B cell (primary cell): ENCODE results near the gene PRICKLE3. TPM values are rescaled to one million over a fixed set of nuclear protein-coding genes. Genes with fewer than 3 reads are reported as not detected.

Source experiments
- ATAC-seq: fragments of 200-7000 bp; cut with Tn5 transposase; one replicate; pipeline ENCODE4 v1.10.0; 2021; ENCODE audit warnings: low read depth, mild to moderate bottlenecking, moderate number of reproducible peaks, moderate library complexity
- CTCF ChIA-PET: fragments of 350-600 bp; sonication (Branson Sonifier 250); formaldehyde crosslinking; loops from one replicate; lab custom pipeline; 2021; ENCODE audit warnings: antibody characterized with exemption, inconsistent platforms; lab: Charles Lee
- POLR2A ChIA-PET: fragments of 350-600 bp; sonication (Branson Sonifier 250); formaldehyde crosslinking; loops from one replicate; lab custom pipeline; 2021; ENCODE audit warnings: antibody characterized with exemption; lab: Charles Lee
- DNase-seq: peaks from one replicate; pipeline ENCODE4 v3.0.0; 2013
- H2AFZ ChIP-seq: 2 replicates; pipeline ENCODE4 v1.6.1; 2012; ENCODE audit warnings: mild to moderate bottlenecking, low read depth, low read length; ENCODE audit not compliant: insufficient read depth, poor library complexity, severe bottlenecking
- H3K27ac ChIP-seq, 2 donors: 1 replicate in 1 of 2; 2 replicates in 1 of 2; pipeline ENCODE4 v1.5.1; 2012 to 2013; ENCODE audit warnings: low read length in 2 of 2, mild to moderate bottlenecking in 2 of 2, moderate library complexity in 1 of 2
- H3K27me3 ChIP-seq, 4 experiments: fragments of 200-600 bp in 1 of 4; sonication (generic) in 1 of 4; replicated peaks in 1 of 4; 1 replicate in 2 of 4; 2 replicates in 2 of 4; pipeline versions ENCODE4 v1.6.1 to v1.7.0; 2013 to 2016; ENCODE audit warnings: low read length in 3 of 4, mild to moderate bottlenecking in 2 of 4, mixed read lengths in 1 of 4, moderate library complexity in 1 of 4; ENCODE audit not compliant: insufficient read depth in 4 of 4, control insufficient read depth in 3 of 4; ENCODE audit errors: control extremely low read depth in 1 of 4
- H3K36me3 ChIP-seq, 2 experiments: replicated peaks in 1 of 2; 1 replicate in 1 of 2; 2 replicates in 1 of 2; pipeline versions ENCODE4 v1.6.1 to v1.7.1; 2013; ENCODE audit warnings: low read length in 1 of 2; ENCODE audit not compliant: insufficient read depth in 2 of 2, control insufficient read depth in 1 of 2; ENCODE audit errors: control extremely low read depth in 1 of 2, extremely low read depth in 1 of 2
- H3K4me1 ChIP-seq, 2 donors: fragments of 200-600 bp in 1 of 2; sonication (generic) in 1 of 2; 1 replicate in 1 of 2; 2 replicates in 1 of 2; pipeline versions ENCODE4 v1.5.1 to v1.6.1; 2013 to 2017; ENCODE audit warnings: low read length in 2 of 2; ENCODE audit not compliant: control insufficient read depth in 2 of 2, insufficient read depth in 2 of 2
- H3K4me2 ChIP-seq: replicated peaks from 2 replicates; pipeline ENCODE3; 2012; ENCODE audit warnings: mild to moderate bottlenecking, low read depth, low read length; ENCODE audit not compliant: poor library complexity, severe bottlenecking
- H3K4me3 ChIP-seq, 5 experiments: fragments of 200-600 bp in 1 of 5; sonication (generic) in 1 of 5; 1 replicate in 3 of 5; 2 replicates in 2 of 5; pipeline versions ENCODE4 v1.5.1 to v1.7.0; 2011 to 2016; ENCODE audit warnings: low read length in 4 of 5, mild to moderate bottlenecking in 4 of 5, low read depth in 2 of 5, control low read depth in 1 of 5, moderate library complexity in 1 of 5; ENCODE audit not compliant: insufficient read depth in 1 of 5; ENCODE audit errors: control extremely low read depth in 1 of 5, extremely low read depth in 1 of 5
- H3K79me2 ChIP-seq: fragments of 200-600 bp; sonication (generic); one replicate; pipeline ENCODE4 v1.6.0; 2016; ENCODE audit warnings: low read length; ENCODE audit not compliant: control insufficient read depth, insufficient read depth
- H3K9ac ChIP-seq: fragments of 200-600 bp; sonication (generic); 2 replicates; pipeline ENCODE4 v1.6.1; 2017; ENCODE audit warnings: mild to moderate bottlenecking, low read length, moderate library complexity
- H3K9me3 ChIP-seq, 3 donors: one replicate each; pipeline versions ENCODE4 v1.6.1 to v1.7.1; 2013; ENCODE audit warnings: low read length in 2 of 3; ENCODE audit not compliant: control insufficient read depth in 2 of 3, insufficient read depth in 1 of 3; ENCODE audit errors: control extremely low read depth in 1 of 3
- H4K20me1 ChIP-seq: 2 replicates; pipeline ENCODE4 v1.6.0; 2012; ENCODE audit warnings: mild to moderate bottlenecking, low read length; ENCODE audit not compliant: insufficient read depth, control insufficient read depth, poor library complexity, severe bottlenecking
- H3K27ac Mint-ChIP-seq: one replicate; pipeline ENCODE4 v1.8.0; 2021; ENCODE audit warnings: mixed read lengths
- H3K27me3 Mint-ChIP-seq: one replicate; pipeline ENCODE4 v1.8.0; 2021; ENCODE audit warnings: mixed read lengths
- H3K4me1 Mint-ChIP-seq: one replicate; pipeline ENCODE4 v1.8.0; 2021; ENCODE audit warnings: mixed read lengths
- H3K4me3 Mint-ChIP-seq: one replicate; pipeline ENCODE4 v1.8.0; 2021; ENCODE audit warnings: mixed read lengths
- H3K9me3 Mint-ChIP-seq: one replicate; pipeline ENCODE4 v1.8.0; 2022; ENCODE audit warnings: mixed read lengths; ENCODE audit not compliant: insufficient read depth
- EZH2 ChIP-seq: IDR thresholded peaks from 2 replicates; pipeline ENCODE4 v1.6.1; 2012; ENCODE audit warnings: borderline replicate concordance, low read depth, mild to moderate bottlenecking, moderate library complexity, low read length; ENCODE audit not compliant: insufficient read depth, poor library complexity, severe bottlenecking
- WGBS: methylation state at CpG from one replicate; pipeline ENCODE4 v1.1.5; 2013; ENCODE audit warnings: missing lambda C conversion rate; ENCODE audit not compliant: insufficient coverage; 5-methylcytosine and 5-hydroxymethylcytosine counted together
- intact Hi-C: fragments of 100-400 bp; cut with micrococcal nuclease; formaldehyde crosslinking; loops from one replicate; pipeline ENCODE4 v1.10.0; 2022
- polyA plus RNA-seq: library from polyadenylated mRNA; depleted of rRNA; stranded (reverse); fragments of >200 nt; gene quantifications from 2 replicates; pipeline ENCODE4 v1.2.3, GENCODE V29; 2012
- total RNA-seq, 2 donors: library from RNA; stranded (reverse); fragments of 120-200 nt in 1 of 2; gene quantifications; 1 replicate in 1 of 2; 2 replicates in 1 of 2; pipeline versions ENCODE4 v1.2.3 to v1.2.4, GENCODE V29; 2013 to 2022
- TF ChIP-seq, protein P1 (sequence below): fragments of 200-600 bp; IDR thresholded peaks from one replicate; pipeline ENCODE4 v1.8.0; 2022; ENCODE audit warnings: antibody characterized with exemption, mild to moderate bottlenecking

The PRICKLE3 gene
- total and polyA plus RNA-seq, 2 donors (not counting 1 experiment from before 2014, with no cell fraction given), result 16.2 to 21.0 TPM

DNA sequence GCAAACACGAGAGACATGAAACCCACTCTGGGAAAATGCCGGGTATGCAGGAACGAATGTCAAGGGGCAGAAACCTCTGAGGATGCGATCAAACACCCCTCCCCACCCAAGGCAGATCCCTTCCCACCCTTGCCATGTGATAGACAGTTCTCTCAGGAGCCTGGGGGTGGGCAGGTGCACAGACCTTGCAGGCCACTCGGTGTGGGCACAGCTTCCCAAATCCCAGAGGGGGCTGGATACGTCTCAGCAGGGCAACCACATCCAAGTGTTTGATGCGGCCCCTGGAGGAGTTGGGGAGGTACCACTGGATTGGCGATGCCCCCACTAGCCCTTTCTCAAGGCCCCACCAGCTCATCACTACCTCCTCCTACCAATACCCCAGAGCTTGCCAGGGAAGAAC lies 24.2 kb upstream of the PRICKLE3 start:
- Histone ChIP-seq H3K9me3 (no peaks in the 10 kb centered on the region), H4K20me1 (no peaks in the 10 kb centered on the region), H3K4me3 (no peak overlapping the region), H3K27ac (no peak overlapping the region), H3K27me3 (no peaks in the 10 kb centered on the region), H3K79me2 (no peaks in the 10 kb centered on the region), H3K9ac (no peak overlapping the region), H2AFZ (no peak overlapping the region), H3K4me1 (no peaks in the 10 kb centered on the region), H3K4me2 (no peak overlapping the region), H3K36me3 (no peaks in the 10 kb centered on the region)
- Mint-ChIP-seq H3K27me3 (no peaks in the 10 kb centered on the region), H3K4me3 (no peak overlapping the region), H3K4me1 (no peaks in the 10 kb centered on the region), H3K27ac (no peak overlapping the region), H3K9me3 (no peaks in the 10 kb centered on the region)
- ATAC-seq, result no peak
- ChIA-PET CTCF (no interaction called here), POLR2A (no interaction called here)
- no peak for DNase-seq
- WGBS, result no CpG with 5 or more reads among the region's 8 CpGs
- intact Hi-C loops, result no loop called here
- no peak for TF ChIP-seq EZH2
- TF ChIP-seq, protein P1, sequence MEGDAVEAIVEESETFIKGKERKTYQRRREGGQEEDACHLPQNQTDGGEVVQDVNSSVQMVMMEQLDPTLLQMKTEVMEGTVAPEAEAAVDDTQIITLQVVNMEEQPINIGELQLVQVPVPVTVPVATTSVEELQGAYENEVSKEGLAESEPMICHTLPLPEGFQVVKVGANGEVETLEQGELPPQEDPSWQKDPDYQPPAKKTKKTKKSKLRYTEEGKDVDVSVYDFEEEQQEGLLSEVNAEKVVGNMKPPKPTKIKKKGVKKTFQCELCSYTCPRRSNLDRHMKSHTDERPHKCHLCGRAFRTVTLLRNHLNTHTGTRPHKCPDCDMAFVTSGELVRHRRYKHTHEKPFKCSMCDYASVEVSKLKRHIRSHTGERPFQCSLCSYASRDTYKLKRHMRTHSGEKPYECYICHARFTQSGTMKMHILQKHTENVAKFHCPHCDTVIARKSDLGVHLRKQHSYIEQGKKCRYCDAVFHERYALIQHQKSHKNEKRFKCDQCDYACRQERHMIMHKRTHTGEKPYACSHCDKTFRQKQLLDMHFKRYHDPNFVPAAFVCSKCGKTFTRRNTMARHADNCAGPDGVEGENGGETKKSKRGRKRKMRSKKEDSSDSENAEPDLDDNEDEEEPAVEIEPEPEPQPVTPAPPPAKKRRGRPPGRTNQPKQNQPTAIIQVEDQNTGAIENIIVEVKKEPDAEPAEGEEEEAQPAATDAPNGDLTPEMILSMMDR, result no peak

DNA sequence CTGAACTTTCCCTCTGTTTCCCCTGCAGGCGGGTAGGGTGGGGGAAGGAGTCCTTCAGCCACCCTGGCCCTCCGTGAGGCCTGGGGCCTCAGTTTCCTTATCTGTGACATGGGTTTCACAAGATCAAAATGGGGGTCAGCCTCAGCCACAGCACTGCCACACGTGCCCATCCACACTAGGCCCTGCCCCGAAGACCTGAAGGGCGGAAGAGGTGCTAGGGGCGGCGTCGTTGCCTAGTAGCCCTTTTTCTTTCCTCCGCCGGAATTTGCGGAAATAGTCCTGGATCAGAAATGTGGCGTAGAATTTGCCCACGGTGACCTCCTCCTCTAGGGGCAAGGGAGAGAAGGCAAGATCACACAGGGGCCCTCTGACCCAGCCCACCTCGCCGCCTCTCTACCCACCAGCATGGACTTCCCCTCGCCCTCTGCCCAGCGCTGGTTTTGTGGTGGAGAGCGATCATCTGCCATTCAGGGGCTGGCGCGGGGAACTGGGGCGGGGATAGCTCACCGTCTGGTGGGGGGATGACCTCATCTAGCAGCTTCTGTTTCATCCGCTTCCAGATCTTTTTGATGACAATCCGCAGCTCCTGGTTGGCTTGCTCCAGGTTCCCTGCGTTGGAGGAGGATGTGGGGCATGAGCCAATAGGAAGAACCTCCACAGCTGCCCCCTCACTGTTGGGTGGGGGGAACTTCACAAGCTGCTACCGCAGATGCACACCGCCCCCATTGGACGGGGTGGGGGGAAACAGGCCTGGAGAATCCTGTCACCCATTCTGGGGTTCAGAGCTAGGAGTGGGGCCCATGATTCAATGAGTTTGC lies 23.5 kb upstream of the PRICKLE3 start:
- H3K27ac ChIP-seq, result no peak overlapping the region
- intact Hi-C loops, result no loop called here
- WGBS, result no CpG with 5 or more reads among the region's 28 CpGs
- ChIA-PET POLR2A (no interaction called here), CTCF (no interaction called here)
- TF ChIP-seq EZH2, result no peak
- TF ChIP-seq, protein P1, result no peak
- no peaks in the 10 kb centered on the region for H3K9me3 Mint-ChIP-seq
- H3K9me3 ChIP-seq, result no peaks in the 10 kb centered on the region
- H3K27me3 Mint-ChIP-seq, result no peaks in the 10 kb centered on the region
- no peaks in the 10 kb centered on the region for H3K4me1 ChIP-seq
- no peaks in the 10 kb centered on the region for H3K4me1 Mint-ChIP-seq
- H2AFZ ChIP-seq, result peak overlapping the region; percentile 22
- H3K27me3 ChIP-seq, result no peaks in the 10 kb centered on the region
- ATAC-seq, result no peak
- H4K20me1 ChIP-seq, result no peaks in the 10 kb centered on the region
- peak overlapping the region; percentile 19 for H3K4me3 Mint-ChIP-seq
- no peak overlapping the region for H3K4me3 ChIP-seq
- peak overlapping the region; percentile 35 for H3K4me2 ChIP-seq
- no peak overlapping the region for H3K27ac Mint-ChIP-seq
- DNase-seq, result no peak
- H3K36me3 ChIP-seq, result no peaks in the 10 kb centered on the region
- no peaks in the 10 kb centered on the region for H3K79me2 ChIP-seq
- no peak overlapping the region for H3K9ac ChIP-seq
